Osteoblast (primary cell): ENCODE results near the gene TMC4. TPM values are rescaled to one million over a fixed set of nuclear protein-coding genes. Genes with fewer than 3 reads are reported as not detected.

Experiments
- DNase-seq: peaks from one replicate; pipeline ENCODE4 v3.0.0; 2011; ENCODE audit warnings: low spot score, mixed read lengths; ENCODE audit not compliant: insufficient read length; ENCODE audit errors: missing footprints
- H2AFZ ChIP-seq: 2 replicates; pipeline ENCODE4 v1.6.0; 2011; ENCODE audit warnings: mild to moderate bottlenecking, low read length
- H3K27ac ChIP-seq: 2 replicates; pipeline ENCODE4 v1.5.1; 2011; ENCODE audit warnings: mild to moderate bottlenecking, low read depth, low read length, moderate library complexity
- H3K27me3 ChIP-seq: 2 replicates; pipeline ENCODE4 v1.6.0; 2012; ENCODE audit warnings: mild to moderate bottlenecking, control low read depth, inconsistent platforms, low read length, moderate library complexity; ENCODE audit not compliant: insufficient read depth
- H3K36me3 ChIP-seq: 2 replicates; pipeline ENCODE4 v1.5.1; 2011; ENCODE audit warnings: mild to moderate bottlenecking, low read length, control low read depth, moderate library complexity; ENCODE audit not compliant: insufficient read depth
- H3K4me1 ChIP-seq: 2 replicates; pipeline ENCODE4 v1.5.1; 2011; ENCODE audit warnings: mild to moderate bottlenecking, low read length, control low read depth, moderate library complexity; ENCODE audit not compliant: insufficient read depth
- H3K4me2 ChIP-seq: 2 replicates; pipeline ENCODE4 v1.6.0; 2011; ENCODE audit warnings: mild to moderate bottlenecking, low read length; ENCODE audit not compliant: insufficient read depth
- H3K4me3 ChIP-seq: fragments of 200-600 bp; sonication (generic); 3 replicates; pipeline ENCODE4 v1.5.1; 2012; ENCODE audit warnings: mild to moderate bottlenecking, low read length, inconsistent platforms; ENCODE audit not compliant: insufficient read depth
- H3K79me2 ChIP-seq: 2 replicates; pipeline ENCODE4 v1.6.0; 2012; ENCODE audit warnings: mild to moderate bottlenecking, low read length, control low read depth, inconsistent platforms; ENCODE audit not compliant: insufficient read depth
- H3K9me3 ChIP-seq: 2 replicates; pipeline ENCODE4 v1.5.1; 2011; ENCODE audit warnings: low read depth, low read length, control low read depth
- H4K20me1 ChIP-seq: 2 replicates; pipeline ENCODE4 v1.6.0; 2012; ENCODE audit warnings: mild to moderate bottlenecking, low read length, control low read depth; ENCODE audit not compliant: insufficient read depth
- total RNA-seq: library from RNA; depleted of rRNA; stranded (reverse); fragments of >200 nt; gene quantifications from 2 replicates; pipeline ENCODE4 v1.2.3, GENCODE V29; 2012
- TF ChIP-seq, protein P1 (sequence below): IDR thresholded peaks from 2 replicates; pipeline ENCODE4 v1.5.1; 2011; ENCODE audit warnings: mild to moderate bottlenecking, low read depth, low read length, moderate library complexity; ENCODE audit errors: extremely low read depth

The TMC4 gene
- total RNA-seq, 1 donor = 0.72 TPM

DNA sequence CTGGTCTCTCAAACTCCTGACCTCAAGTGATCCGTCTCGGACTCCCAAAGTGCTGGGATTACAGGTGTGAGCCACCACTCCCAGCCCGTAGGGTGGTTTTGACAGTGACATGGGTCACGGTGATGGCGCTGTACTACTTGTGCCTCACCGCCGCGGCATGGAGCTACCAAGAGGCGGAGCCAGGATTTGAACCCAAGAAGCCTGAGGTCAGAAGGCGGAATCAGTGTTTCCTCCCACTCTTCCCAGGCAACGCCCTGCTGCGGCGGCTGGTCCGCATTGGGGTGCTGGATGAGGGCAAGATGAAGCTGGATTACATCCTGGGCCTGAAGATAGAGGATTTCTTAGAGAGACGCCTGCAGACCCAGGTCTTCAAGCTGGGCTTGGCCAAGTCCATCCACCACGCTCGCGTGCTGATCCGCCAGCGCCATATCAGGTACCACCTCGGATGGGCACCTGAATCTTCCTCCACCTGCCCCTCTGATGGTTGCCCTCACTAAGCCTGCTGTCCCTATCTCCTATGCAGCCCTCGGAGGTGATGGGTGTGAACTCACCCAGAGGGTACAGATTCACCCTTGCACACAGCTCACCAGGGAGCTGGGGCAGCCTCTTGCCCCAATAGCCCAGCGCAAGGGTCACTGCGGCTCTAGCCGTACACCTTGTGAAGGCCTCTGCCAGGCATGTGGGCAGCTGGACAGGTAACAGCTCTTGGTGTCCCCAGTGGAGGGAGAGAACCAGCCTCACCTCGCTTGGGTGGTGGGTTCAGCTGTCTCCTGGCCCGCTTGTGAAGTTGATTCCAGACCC, 33.3 kb upstream of the TMC4 start:
- Histone ChIP-seq H3K4me3 (no peak overlapping the region), H3K79me2 (peaks cover 80% of the 10 kb centered on the region), H4K20me1 (peaks cover 96% of the 10 kb centered on the region), H3K4me2 (no peak overlapping the region), H3K9me3 (no peaks in the 10 kb centered on the region), H3K27me3 (no peaks in the 10 kb centered on the region), H2AFZ (no peak overlapping the region), H3K27ac (no peak overlapping the region), H3K36me3 (peaks cover 74% of the 10 kb centered on the region), H3K4me1 (peaks cover 87% of the 10 kb centered on the region)
- TF ChIP-seq, protein P1, sequence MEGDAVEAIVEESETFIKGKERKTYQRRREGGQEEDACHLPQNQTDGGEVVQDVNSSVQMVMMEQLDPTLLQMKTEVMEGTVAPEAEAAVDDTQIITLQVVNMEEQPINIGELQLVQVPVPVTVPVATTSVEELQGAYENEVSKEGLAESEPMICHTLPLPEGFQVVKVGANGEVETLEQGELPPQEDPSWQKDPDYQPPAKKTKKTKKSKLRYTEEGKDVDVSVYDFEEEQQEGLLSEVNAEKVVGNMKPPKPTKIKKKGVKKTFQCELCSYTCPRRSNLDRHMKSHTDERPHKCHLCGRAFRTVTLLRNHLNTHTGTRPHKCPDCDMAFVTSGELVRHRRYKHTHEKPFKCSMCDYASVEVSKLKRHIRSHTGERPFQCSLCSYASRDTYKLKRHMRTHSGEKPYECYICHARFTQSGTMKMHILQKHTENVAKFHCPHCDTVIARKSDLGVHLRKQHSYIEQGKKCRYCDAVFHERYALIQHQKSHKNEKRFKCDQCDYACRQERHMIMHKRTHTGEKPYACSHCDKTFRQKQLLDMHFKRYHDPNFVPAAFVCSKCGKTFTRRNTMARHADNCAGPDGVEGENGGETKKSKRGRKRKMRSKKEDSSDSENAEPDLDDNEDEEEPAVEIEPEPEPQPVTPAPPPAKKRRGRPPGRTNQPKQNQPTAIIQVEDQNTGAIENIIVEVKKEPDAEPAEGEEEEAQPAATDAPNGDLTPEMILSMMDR = no peak
- DNase-seq = peak; percentile 8

DNA sequence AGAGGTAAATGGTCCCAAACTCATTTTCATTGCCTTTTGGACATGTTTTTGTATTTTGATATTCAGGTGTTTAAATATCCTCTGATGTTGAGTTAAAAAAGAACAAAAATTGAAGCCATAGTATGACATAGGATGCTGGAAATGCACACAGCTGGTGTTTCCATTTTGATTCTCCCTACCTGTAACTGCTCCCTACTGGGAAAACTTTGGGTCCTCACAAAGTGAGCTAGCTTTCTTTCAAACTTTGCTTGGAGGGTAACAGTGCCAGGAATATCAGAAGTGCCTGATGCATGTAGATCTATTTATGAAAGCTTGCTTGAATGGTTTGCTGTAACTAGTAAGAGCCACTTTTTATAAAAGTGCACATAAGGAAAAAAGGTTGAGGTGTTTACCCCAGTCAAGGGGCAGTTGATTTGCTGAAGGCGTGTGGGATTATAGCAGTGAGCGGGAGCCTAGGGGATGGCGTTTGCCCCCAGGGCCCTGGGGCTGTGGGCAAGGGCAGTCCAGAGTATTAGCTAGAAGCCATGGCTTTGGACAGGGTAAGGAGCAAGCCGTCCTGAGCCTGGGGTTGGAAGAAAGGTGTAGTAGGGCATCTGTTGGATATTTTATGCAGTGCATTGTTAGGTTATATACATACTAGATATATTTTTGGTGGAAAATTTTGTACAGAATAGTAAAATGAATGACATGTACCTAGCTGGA, 32.0 kb upstream of the TMC4 start:
- H3K27me3 ChIP-seq = no peaks in the 10 kb centered on the region
- peaks cover 75% of the 10 kb centered on the region for H3K36me3 ChIP-seq
- H3K4me3 ChIP-seq = no peak overlapping the region
- no peaks in the 10 kb centered on the region for H3K9me3 ChIP-seq
- H2AFZ ChIP-seq = no peak overlapping the region
- H3K4me1 ChIP-seq = peaks cover 76% of the 10 kb centered on the region
- H3K4me2 ChIP-seq = peak overlapping the region; percentile 100
- H3K27ac ChIP-seq = no peak overlapping the region
- H3K79me2 ChIP-seq = peaks cover 80% of the 10 kb centered on the region
- TF ChIP-seq, protein P1 = no peak
- peaks cover 89% of the 10 kb centered on the region for H4K20me1 ChIP-seq
- peak; percentile 39 for DNase-seq

DNA sequence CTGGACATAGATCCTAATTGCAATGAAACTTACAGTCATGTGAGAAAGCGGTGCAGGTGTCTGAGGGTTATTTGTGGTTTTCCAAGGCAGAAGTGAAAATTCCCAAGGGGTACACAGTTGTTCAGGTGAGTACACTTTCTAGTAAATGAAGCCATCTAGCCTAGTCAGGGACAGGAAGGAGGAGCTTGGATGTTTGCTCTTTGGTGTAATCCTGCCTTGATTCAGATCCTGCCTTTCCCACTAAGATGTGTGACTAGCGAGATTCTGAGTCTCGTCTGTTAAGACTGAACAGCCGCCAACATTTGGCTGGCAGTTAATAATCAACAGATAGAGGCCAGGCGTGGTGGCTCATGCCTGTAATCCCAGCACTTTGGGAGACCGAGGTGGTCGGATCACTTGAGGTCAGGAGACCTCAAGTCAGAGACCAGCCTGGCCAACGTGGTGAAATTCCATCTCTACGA, 30.2 kb upstream of the TMC4 start:
- no peak for DNase-seq
- Histone ChIP-seq H2AFZ (no peak overlapping the region), H3K27ac (peak overlapping the region; percentile 100), H3K4me1 (peaks cover 58% of the 10 kb centered on the region), H3K4me2 (peak overlapping the region; percentile 100), H3K9me3 (no peaks in the 10 kb centered on the region), H3K79me2 (peaks cover 75% of the 10 kb centered on the region), H3K36me3 (peaks cover 70% of the 10 kb centered on the region), H3K27me3 (no peaks in the 10 kb centered on the region), H3K4me3 (peak overlapping the region; percentile 97), H4K20me1 (peaks cover 73% of the 10 kb centered on the region)
- TF ChIP-seq, protein P1 = no peak

DNA sequence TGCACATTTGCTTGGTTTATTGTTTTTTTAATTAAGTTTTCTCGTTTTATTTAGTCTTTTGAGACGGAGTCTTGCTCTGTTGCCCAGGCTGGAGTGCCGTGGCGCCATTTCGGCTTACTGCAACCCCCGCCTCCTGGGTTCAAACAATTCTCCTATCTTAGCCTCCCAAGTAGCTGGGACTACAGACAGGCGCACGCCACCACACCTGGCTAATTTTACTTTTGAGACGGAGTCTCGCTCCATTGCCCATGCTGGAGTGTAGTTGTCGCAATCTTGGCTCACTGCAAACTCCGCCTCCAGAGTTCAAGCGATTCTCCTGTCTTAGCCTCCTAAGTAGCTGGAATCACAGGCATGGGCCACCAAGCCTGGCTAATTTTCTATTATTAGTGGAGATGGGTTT, 29.0 kb upstream of the TMC4 start:
- H3K79me2 ChIP-seq = peaks cover 63% of the 10 kb centered on the region
- H4K20me1 ChIP-seq = peaks cover 61% of the 10 kb centered on the region
- H2AFZ ChIP-seq = no peak overlapping the region
- DNase-seq = no peak
- H3K4me1 ChIP-seq = peaks cover 46% of the 10 kb centered on the region
- peak overlapping the region; percentile 100 for H3K27ac ChIP-seq
- peak overlapping the region; percentile 100 for H3K4me2 ChIP-seq
- H3K4me3 ChIP-seq = peak overlapping the region; percentile 97
- no peaks in the 10 kb centered on the region for H3K27me3 ChIP-seq
- H3K36me3 ChIP-seq = peaks cover 58% of the 10 kb centered on the region
- TF ChIP-seq, protein P1 = no peak
- H3K9me3 ChIP-seq = no peaks in the 10 kb centered on the region
